B cell (primary cell): ENCODE measurements around the gene PES1.

Experiments
- EZH2 ChIP-seq: IDR thresholded peaks from 2 replicates; pipeline ENCODE4 v1.6.1; 2012; ENCODE audit warnings: borderline replicate concordance, low read depth, mild to moderate bottlenecking, moderate library complexity, low read length; ENCODE audit not compliant: insufficient read depth, poor library complexity, severe bottlenecking
- TF ChIP-seq, protein P1 (sequence below): fragments of 200-600 bp; IDR thresholded peaks from one replicate; pipeline ENCODE4 v1.8.0; 2022; ENCODE audit warnings: antibody characterized with exemption, mild to moderate bottlenecking

DNA sequence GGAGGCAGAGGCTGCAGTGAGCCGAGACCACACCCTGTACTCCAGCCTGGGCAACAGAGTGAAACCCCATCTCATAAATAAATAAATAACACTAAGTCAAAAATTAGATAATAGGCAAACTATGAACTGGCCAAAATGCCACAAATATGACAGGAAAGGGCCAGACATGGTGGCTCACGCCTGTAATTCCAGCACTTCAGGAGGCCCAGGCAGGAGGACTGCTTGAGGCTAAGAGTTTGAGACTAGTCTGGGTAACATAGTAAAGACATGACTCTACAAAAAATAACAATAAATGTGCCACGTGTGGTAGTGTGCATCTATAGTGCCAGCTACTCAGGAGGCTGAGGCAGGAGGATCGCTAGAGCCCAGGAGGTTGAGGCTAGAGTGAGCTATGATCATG, 65.1 kb downstream of the PES1 start:
- TF ChIP-seq, protein P1, sequence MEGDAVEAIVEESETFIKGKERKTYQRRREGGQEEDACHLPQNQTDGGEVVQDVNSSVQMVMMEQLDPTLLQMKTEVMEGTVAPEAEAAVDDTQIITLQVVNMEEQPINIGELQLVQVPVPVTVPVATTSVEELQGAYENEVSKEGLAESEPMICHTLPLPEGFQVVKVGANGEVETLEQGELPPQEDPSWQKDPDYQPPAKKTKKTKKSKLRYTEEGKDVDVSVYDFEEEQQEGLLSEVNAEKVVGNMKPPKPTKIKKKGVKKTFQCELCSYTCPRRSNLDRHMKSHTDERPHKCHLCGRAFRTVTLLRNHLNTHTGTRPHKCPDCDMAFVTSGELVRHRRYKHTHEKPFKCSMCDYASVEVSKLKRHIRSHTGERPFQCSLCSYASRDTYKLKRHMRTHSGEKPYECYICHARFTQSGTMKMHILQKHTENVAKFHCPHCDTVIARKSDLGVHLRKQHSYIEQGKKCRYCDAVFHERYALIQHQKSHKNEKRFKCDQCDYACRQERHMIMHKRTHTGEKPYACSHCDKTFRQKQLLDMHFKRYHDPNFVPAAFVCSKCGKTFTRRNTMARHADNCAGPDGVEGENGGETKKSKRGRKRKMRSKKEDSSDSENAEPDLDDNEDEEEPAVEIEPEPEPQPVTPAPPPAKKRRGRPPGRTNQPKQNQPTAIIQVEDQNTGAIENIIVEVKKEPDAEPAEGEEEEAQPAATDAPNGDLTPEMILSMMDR: no peak
- no peak for TF ChIP-seq EZH2
